ENCODE results near the gene PIGV. TPM values are rescaled to one million over a fixed set of nuclear protein-coding genes. Genes with fewer than 3 reads are reported as not detected.

PIGV gene
- total RNA-seq, 1 donor from 2014 or later: 7.8 TPM

DNA sequence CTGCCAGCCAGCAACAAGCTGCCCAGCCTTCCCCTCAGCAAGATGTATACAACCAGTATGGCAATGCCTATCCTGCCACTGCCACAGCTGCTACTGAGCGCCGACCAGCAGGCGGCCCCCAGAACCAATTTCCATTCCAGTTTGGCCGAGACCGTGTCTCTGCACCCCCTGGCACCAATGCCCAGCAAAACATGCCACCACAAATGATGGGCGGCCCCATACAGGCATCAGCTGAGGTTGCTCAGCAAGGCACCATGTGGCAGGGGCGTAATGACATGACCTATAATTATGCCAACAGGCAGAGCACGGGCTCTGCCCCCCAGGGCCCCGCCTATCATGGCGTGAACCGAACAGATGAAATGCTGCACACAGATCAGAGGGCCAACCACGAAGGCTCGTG lies 13.3 kb upstream of the PIGV start:
- DNase-seq: no peak

GRCh38 chr1:26775666-26776065 lies 12.1 kb upstream of the PIGV start:
- no peak for DNase-seq

GRCh38 chr1:26779098-26779668 lies 8.6 kb upstream of the PIGV start:
- no peak for DNase-seq

DNA sequence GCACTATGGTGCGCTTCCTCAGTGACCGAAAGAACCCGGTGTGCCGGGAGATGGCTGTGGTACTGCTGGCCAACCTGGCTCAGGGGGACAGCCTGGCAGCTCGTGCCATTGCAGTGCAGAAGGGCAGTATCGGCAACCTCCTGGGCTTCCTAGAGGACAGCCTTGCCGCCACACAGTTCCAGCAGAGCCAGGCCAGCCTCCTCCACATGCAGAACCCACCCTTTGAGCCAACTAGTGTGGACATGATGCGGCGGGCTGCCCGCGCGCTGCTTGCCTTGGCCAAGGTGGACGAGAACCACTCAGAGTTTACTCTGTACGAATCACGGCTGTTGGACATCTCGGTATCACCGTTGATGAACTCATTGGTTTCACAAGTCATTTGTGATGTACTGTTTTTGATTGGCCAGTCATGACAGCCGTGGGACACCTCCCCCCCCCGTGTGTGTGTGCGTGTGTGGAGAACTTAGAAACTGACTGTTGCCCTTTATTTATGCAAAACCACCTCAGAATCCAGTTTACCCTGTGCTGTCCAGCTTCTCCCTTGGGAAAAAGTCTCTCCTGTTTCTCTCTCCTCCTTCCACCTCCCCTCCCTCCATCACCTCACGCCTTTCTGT lies 7.3 kb upstream of the PIGV start:
- DNase-seq: no peak

- DNase-seq: no peak
These were observed 6.4 kb upstream of the PIGV start for GRCh38 chr1:26781206-26781825.

GRCh38 chr1:26782521-26783212 lies 5.1 kb upstream of the PIGV start:
- no peak for DNase-seq

DNA sequence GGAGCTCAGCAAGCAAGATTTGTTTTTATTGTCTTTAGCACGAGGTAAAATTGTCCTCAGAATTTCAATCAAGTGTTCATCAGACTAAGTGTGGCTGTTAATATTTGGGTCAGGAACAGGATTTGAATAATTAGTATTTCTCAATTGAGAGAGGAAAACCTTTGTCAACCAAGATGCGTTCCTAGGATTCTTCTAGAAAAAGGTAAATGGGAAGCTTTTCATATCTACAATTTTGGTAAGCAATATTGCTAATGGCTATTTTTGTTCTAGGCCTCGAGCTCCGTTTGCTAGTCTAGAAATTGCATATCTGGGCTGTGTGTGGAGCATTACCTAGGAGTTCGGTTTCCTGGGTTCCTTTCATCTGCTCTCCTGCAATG lies 4.1 kb upstream of the PIGV start:
- no peak for DNase-seq

DNA sequence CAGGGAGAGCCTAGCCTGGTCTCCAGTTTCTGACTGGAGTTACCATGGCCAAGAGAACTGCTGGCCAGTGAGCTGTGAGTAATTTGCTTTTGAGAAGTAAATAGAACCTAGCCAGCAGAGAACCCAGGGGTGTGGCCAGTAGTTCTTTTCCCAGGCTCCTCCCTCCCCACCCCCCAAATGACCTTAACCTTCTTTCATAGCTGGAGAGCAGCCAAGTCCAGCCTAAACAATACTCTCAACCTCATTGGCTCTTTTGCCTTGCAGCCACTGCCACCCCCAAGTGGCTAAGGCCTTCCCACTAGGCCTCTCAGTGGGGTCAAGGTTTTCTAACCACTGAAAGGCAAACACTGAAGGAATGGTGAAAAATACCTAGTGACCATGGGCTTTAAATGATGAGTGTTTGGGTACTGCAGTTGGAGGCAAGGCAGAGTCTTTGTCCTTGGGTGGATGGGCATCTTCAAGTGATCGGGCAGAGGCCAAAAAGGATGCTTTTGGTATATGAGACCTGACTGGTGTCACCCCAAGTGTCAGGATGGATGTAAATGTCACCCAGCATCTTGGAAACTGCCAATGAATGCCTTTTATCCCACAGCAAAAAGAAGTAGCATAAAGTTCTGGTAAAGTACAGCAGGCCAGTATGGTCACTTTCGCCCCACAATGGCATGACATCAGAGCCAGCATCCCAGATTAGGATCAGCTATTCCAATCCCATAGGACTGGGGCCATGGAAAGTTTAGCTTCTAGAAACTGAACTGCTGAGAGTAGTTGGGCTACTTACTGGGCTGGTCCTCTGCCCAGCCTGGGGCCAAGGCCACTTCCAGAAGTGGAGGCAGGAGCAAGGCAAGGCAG lies 3.5 kb upstream of the PIGV start:
- no peak for DNase-seq

GRCh38 chr1:26784886-26785285 lies 2.9 kb upstream of the PIGV start:
- no peak for DNase-seq

DNA sequence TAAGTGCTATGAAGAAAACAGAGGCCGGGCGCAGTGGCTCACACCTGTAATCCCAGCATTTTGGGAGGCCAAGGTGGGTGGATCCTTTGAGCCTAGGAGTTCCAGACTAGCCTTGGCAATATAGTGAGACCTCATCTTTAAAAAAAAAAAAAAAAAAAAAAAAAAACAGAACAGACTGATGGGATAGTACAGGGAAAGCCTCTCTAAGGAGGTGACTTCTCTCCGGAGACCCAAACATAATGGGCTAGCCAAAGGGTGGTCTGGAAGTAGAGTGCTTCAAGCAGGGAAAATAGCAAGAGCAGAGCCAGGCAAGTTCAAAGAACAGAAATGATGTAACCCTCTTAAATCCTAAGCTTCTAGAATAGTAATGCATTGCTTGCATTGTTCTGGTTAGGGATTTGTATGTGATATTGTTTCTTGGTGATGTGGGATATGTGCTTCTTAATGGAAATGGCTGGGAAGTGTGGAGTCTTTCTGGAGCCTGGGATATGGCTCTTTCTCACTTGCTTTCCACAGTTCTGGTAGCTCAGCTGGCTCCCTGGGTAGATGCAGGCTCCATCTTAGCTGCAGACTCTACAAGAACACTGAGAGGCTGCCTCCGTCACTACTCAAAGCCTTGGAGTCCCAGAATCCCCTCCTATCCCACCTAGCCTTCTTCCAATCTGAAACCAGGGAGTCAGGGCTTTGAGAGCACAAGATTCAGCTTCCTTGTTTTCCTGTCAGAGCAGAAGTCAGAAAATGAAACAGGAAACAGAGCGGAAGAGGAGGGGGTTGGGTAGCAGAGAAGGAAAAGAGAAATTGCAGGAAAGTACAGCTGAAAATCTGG lies 1.9 kb upstream of the PIGV start:
- DNase-seq: peak; percentile 61

- peak; percentile 57 for DNase-seq
These were observed 1.0 kb upstream of the PIGV start for GRCh38 chr1:26786437-26787380.

DNA sequence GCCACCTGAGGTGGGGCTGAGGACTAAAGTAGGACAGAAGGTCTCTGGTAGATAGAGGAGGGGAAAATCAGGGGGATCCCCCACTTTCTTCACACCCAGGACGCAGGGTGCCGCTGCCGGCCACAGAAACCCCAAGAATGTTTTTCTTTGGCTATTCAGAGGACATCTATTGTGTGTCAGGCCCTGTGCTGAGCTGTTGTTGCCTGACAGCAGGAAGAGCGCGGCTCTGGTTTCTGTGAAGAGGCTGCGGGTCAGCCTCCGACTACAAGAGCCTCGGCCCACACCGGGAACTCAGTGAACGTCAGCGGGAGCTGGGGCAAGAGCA lies 407 bp upstream of the PIGV start:
- DNase-seq: no peak

DNA sequence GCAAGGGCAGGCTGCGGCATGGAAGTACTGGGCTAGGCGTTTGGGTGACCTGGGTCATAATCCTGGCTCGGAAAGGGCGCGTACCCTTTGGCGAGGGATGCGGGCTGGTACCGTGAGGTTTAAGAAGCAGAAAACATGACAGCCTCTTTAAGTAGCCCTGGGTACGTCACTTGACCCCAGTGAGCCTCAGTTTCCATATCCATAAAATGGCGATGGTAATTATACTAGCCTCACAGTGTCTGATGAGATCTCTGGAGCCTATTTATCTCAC lies 700 bp downstream of the PIGV start:
- no peak for DNase-seq

DNA sequence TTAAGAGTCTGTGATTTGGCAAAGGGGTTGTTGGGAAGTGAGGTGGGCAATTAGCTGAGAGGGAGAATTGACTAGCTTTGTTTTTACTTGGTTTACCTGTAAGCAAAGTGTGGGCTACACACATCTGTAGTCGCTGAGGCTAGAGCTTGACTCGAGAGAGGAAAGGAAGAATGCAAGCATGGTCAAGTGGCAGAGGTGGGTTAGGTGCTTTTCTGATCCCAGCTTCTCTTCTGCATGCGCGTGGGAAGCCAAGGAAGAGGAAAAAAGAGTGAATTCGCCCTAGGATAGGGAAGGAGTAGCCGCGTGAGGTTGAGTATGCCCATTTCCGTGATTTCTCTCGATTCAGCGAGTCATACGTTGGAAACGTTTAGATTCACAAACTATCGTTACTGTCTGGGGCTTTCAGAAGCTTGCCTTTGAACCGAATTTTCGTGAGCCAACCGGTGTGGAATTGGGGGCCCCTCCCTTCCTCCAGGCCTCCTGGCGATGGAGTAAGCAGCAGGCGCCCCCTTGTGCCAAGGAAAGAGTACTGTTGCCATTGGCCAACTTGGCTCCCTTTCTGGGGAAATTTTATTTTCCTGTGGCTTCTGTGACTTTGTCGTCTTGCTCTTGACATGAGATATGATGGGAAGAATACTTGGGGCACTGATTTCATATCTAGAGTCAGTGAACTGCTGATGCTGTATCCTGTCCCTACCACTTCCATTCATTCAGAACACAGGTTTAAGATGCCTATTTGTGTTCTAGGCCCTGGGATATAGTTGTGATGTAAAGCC lies 1.3 kb downstream of the PIGV start:
- peak; percentile 81 for DNase-seq

GRCh38 chr1:26789612-26789865 lies 1.8 kb downstream of the PIGV start:
- no peak for DNase-seq

- DNase-seq: no peak
These were observed 2.2 kb downstream of the PIGV start for GRCh38 chr1:26789931-26790330.

- DNase-seq: no peak
These were observed 2.8 kb downstream of the PIGV start for GRCh38 chr1:26790551-26790953.

GRCh38 chr1:26791148-26791547 lies 3.4 kb downstream of the PIGV start:
- no peak for DNase-seq

GRCh38 chr1:26791626-26792025 lies 3.9 kb downstream of the PIGV start:
- DNase-seq: no peak

GRCh38 chr1:26792924-26793323 lies 5.2 kb downstream of the PIGV start:
- no peak for DNase-seq

DNA sequence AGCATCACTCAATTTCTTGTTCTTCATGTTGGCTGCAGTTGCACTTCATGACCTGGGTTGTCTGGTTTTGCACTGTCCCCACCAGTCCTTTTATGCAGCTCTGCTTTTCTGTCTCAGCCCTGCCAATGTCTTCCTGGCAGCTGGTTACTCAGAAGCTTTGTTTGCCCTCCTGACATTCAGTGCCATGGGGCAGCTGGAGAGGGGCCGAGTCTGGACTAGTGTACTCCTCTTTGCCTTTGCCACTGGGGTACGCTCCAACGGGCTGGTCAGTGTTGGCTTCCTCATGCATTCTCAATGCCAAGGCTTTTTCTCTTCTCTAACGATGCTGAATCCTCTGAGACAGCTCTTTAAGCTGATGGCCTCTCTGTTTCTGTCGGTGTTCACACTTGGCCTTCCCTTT lies 6.6 kb downstream of the PIGV start:
- DNase-seq: no peak

All from skin of body (tissue), 2 donors.